Hepatocyte (in vitro differentiated cells): ENCODE measurements around the gene TTC38. TPM values are rescaled to one million over a fixed set of nuclear protein-coding genes. Genes with fewer than 3 reads are reported as not detected.

ENCODE experiments used
- DNase-seq: peaks from one replicate; pipeline ENCODE4 v3.0.0-alpha.2; 2016; ENCODE audit warnings: low spot score
- H2AFZ ChIP-seq: fragments of 200-600 bp; sonication (generic); 2 replicates; pipeline ENCODE4 v1.6.0; 2016; ENCODE audit warnings: antibody characterized with exemption, mild to moderate bottlenecking
- H3K27ac ChIP-seq: fragments of 200-600 bp; sonication (generic); 2 replicates; pipeline ENCODE4 v1.5.1; 2016; ENCODE audit warnings: mild to moderate bottlenecking
- H3K27me3 ChIP-seq: fragments of 200-600 bp; sonication (generic); 2 replicates; pipeline ENCODE4 v1.6.1; 2016
- H3K36me3 ChIP-seq: fragments of 200-600 bp; sonication (generic); replicated peaks from 2 replicates; pipeline ENCODE4 v1.5.1; 2016; ENCODE audit warnings: low read depth; ENCODE audit not compliant: insufficient read depth
- H3K4me1 ChIP-seq: fragments of 200-600 bp; sonication (generic); 2 replicates; pipeline ENCODE4 v1.5.1; 2016; ENCODE audit warnings: mild to moderate bottlenecking, moderate library complexity; ENCODE audit not compliant: insufficient read depth
- H3K4me2 ChIP-seq: fragments of 200-600 bp; sonication (generic); 2 replicates; pipeline ENCODE4 v1.6.0; 2016
- H3K4me3 ChIP-seq: fragments of 200-600 bp; sonication (generic); 2 replicates; pipeline ENCODE4 v1.5.1; 2016; ENCODE audit warnings: mild to moderate bottlenecking
- H3K79me2 ChIP-seq: fragments of 200-600 bp; sonication (generic); 2 replicates; pipeline ENCODE4 v1.6.0; 2017; ENCODE audit warnings: mild to moderate bottlenecking
- H3K9me2 ChIP-seq: fragments of 200-600 bp; sonication (generic); replicated peaks from 2 replicates; pipeline ENCODE4 v1.6.0; 2017; ENCODE audit warnings: mild to moderate bottlenecking; ENCODE audit not compliant: insufficient read depth
- H3K9me3 ChIP-seq: fragments of 200-600 bp; sonication (generic); 2 replicates; pipeline ENCODE4 v1.5.1; 2016; ENCODE audit warnings: low read depth, mild to moderate bottlenecking
- H4K20me1 ChIP-seq: fragments of 200-600 bp; sonication (generic); 2 replicates; pipeline ENCODE4 v1.6.0; 2016; ENCODE audit warnings: mild to moderate bottlenecking; ENCODE audit not compliant: insufficient read depth, poor library complexity, severe bottlenecking
- EZH2 ChIP-seq: fragments of 200-600 bp; sonication (generic); IDR thresholded peaks from 2 replicates; pipeline ENCODE4 v1.6.1; 2016; ENCODE audit warnings: antibody characterized with exemption, mild to moderate bottlenecking, borderline replicate concordance
- EZH2phosphoT487 ChIP-seq: fragments of 200-600 bp; sonication (generic); IDR thresholded peaks from one replicate; pipeline ENCODE4 v1.6.1; 2018; ENCODE audit warnings: antibody characterized with exemption, mild to moderate bottlenecking, low read depth, moderate library complexity; ENCODE audit not compliant: unreplicated experiment, severe bottlenecking
- WGBS: methylation state at CpG from one replicate; pipeline ENCODE4 v1.1.6; 2016; ENCODE audit warnings: low lambda C conversion rate; ENCODE audit errors: missing lambda C conversion rate; 5-methylcytosine and 5-hydroxymethylcytosine counted together
- polyA plus RNA-seq: library from polyadenylated mRNA; unstranded; fragments of >200 nt; fragmentation: Nextera tagmentation; extraction: Ambion mirVana; gene quantifications from 2 replicates; pipeline ENCODE4 v1.2.1, GENCODE V29; 2016
- total RNA-seq: library from RNA; depleted of rRNA; stranded (reverse); fragments of >200 nt; gene quantifications from 2 replicates; pipeline ENCODE4 v1.2.3, GENCODE V29; 2014
- TF ChIP-seq, protein P1 (sequence below): fragments of 200-600 bp; sonication (generic); IDR thresholded peaks from 2 replicates; pipeline ENCODE4 v1.5.1; 2016; ENCODE audit warnings: antibody characterized with exemption, mild to moderate bottlenecking; ENCODE audit not compliant: poor library complexity

Gene TTC38
- total and polyA plus RNA-seq, 2 experiments from 2014 or later = 48.3 to 85.8 TPM

DNA sequence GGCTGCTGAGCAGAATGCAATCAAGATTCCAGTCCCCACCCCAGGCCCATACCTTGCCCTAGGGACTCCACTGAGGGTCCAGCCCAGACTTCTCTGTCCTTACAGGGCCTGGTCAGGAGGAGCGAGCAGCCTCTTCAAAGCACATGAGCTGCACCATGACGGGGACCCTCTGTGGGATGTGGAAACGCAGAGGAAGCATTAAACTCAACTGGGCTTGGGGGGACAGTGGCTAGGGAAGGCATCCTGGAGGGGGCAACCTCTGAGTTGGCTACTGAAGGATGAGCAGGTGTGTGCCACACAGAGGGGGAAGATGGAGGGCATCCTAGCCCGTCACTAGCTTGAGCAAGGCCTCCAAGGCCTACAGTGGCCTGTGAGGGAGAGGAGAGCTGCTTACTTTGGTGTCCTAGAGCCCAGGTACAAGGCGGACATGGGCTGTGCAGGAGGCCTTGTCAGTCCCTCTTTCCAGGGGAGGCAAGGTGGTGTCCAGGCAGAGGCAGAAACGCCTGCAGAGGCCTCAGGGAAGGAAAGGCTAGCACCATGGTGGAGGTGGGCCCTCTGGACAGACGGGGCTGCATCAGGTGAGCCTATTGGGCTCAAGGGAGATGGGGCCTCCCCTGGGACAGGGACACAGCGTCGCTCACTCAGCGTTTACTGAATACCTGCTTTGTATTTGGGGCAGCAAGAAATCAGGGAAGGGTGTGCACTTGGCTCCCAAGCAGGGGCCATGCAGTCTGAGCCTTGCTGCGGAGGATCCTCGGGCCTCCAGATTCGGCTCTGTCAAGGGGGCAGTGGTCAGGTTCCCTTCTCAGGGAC, 14.3 kb downstream of the TTC38 start:
- Histone ChIP-seq H3K9me2 (no peaks in the 10 kb centered on the region), H4K20me1 (no peaks in the 10 kb centered on the region), H3K9me3 (no peaks in the 10 kb centered on the region), H2AFZ (no peak overlapping the region), H3K4me3 (no peak overlapping the region), H3K27me3 (no peaks in the 10 kb centered on the region), H3K27ac (no peak overlapping the region), H3K4me1 (no peaks in the 10 kb centered on the region), H3K79me2 (no peaks in the 10 kb centered on the region), H3K4me2 (no peak overlapping the region), H3K36me3 (no peaks in the 10 kb centered on the region)
- TF ChIP-seq EZH2 (no peak), EZH2phosphoT487 (no peak)
- TF ChIP-seq, protein P1, sequence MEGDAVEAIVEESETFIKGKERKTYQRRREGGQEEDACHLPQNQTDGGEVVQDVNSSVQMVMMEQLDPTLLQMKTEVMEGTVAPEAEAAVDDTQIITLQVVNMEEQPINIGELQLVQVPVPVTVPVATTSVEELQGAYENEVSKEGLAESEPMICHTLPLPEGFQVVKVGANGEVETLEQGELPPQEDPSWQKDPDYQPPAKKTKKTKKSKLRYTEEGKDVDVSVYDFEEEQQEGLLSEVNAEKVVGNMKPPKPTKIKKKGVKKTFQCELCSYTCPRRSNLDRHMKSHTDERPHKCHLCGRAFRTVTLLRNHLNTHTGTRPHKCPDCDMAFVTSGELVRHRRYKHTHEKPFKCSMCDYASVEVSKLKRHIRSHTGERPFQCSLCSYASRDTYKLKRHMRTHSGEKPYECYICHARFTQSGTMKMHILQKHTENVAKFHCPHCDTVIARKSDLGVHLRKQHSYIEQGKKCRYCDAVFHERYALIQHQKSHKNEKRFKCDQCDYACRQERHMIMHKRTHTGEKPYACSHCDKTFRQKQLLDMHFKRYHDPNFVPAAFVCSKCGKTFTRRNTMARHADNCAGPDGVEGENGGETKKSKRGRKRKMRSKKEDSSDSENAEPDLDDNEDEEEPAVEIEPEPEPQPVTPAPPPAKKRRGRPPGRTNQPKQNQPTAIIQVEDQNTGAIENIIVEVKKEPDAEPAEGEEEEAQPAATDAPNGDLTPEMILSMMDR = no peak
- no peak for DNase-seq
- WGBS = 95% methylated on average over 13 of the region's 13 CpGs

DNA sequence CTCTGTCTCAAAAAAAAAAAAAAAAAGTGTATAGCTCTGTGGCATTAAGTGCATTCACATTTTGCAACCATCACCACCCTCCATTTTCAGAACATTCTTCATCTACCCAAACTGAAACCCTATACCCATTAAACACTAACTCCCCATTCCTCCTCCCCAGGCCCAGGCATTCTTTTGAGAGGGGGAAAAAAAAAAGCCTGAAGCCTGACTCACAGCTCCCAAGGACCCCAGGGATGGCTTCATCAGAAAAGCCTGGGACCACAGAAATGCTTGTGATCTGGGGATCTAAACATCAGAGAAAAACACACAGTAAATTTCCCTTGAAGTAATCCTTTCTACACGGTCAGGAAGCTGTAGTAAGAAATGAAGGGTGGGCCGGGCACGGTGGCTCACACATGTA, 18.2 kb downstream of the TTC38 start:
- no peak overlapping the region for H2AFZ ChIP-seq
- H3K9me3 ChIP-seq = no peaks in the 10 kb centered on the region
- H3K79me2 ChIP-seq = no peaks in the 10 kb centered on the region
- H3K4me2 ChIP-seq = no peak overlapping the region
- no peak for DNase-seq
- no peaks in the 10 kb centered on the region for H3K27me3 ChIP-seq
- 77% methylated on average over 3 of the region's 3 CpGs for WGBS
- H3K9me2 ChIP-seq = no peaks in the 10 kb centered on the region
- no peaks in the 10 kb centered on the region for H4K20me1 ChIP-seq
- H3K36me3 ChIP-seq = no peaks in the 10 kb centered on the region
- no peak overlapping the region for H3K27ac ChIP-seq
- no peaks in the 10 kb centered on the region for H3K4me1 ChIP-seq
- TF ChIP-seq, protein P1 = no peak
- no peak for TF ChIP-seq EZH2
- TF ChIP-seq EZH2phosphoT487 = no peak
- no peak overlapping the region for H3K4me3 ChIP-seq

DNA sequence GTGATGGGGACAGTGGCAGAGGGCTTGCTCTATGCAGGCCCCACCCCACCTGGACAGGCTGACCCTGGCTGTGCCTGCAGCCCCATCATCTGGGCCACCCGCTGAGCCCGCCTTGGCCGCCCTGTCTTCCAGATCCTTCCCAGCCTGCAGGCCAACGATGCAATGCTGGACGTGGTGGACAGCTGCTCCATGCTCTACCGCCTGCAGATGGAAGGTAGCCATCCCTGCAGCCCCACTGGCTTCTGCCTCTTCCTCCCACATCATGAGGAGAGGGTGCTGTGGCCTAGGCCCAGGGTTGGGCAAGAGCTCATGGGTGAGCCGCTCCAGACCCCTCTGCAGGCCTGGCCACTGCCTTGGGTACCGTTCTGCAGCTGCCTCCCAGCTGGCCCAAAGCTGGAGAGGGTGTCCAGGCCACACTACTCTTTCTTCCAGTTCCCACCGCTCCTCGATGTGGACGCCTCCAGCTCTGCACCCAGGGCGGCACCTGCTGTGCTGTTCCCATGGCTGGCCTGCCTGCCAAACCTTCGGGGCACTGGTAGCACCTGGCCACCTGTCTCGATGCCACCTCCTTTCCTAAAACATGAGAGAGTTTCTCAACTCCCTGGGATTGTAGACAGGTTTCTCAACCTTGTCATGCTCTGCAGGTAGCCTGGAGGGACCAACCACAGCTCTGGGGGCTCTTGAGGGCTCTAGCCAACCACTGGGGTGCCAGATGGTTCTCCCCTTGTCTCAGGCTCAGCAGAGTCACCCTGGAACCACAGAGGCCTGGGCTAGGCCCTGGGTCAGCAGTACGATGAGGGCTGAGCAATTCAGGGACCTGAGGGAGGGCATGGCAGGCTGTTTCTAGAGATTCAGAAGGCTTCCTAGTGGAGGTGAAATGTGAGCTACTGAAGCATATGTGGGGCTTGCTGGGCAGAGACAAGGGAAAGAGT, 19.4 kb downstream of the TTC38 start:
- DNase-seq = no peak
- Histone ChIP-seq H3K4me3 (no peak overlapping the region), H4K20me1 (no peaks in the 10 kb centered on the region), H3K4me2 (no peak overlapping the region), H3K27me3 (no peaks in the 10 kb centered on the region), H3K9me3 (no peaks in the 10 kb centered on the region), H3K4me1 (no peaks in the 10 kb centered on the region), H2AFZ (no peak overlapping the region), H3K27ac (no peak overlapping the region), H3K36me3 (no peaks in the 10 kb centered on the region), H3K9me2 (no peaks in the 10 kb centered on the region), H3K79me2 (no peaks in the 10 kb centered on the region)
- WGBS = 95% methylated on average over 15 of the region's 15 CpGs
- TF ChIP-seq, protein P1 = no peak
- no peak for TF ChIP-seq EZH2
- TF ChIP-seq EZH2phosphoT487 = no peak
